ENCODE results near the gene ARL2.
"Not testable (repeated sequence)": the region's sequence is repeated elsewhere in the genome, so short reads cannot be mapped to it uniquely, and the experiment has no call there.

ARL2 gene

DNA sequence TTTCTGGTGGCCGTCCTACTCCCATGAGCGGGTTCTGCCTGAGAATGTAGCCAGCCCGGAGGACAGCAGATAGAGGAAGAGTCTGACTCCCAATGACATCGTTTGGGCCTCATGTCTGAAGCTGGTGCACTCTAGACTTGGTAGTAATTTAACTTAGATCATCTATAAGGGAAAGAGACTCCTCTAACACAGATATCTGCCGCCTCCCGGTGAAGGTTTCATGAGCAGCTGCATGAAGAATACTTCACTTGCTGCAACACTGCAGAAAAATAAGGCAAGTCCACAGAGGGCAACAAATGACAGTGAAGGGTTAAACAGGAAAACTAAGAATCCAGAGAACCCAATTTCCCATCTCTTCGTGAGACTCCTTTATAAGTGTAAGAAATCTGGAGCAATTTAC is 5.9 kb upstream of the ARL2 start:
- DNase-seq (ENCODE audit: low read depth in 3 of 3): no peak

DNA sequence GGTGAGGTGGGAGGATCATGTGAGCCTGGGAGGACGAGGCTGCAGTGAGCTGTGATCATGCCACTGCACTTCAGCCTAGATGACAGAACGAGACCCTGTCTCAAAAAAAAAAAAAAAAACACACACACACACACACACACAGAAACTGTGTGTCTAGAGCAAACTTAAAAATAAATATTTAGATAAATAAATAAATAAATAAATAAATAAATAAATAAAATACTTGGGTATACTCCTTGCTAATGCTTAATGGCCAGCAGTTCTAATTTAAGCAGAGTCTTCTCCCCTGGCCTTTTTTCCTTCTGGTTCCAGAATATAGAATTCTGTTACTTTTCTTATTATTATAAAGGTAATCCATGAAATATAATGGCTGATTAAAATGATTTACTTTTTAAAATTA is 5.1 kb upstream of the ARL2 start:
- DNase-seq (ENCODE audit: low read depth in 3 of 3): no peak

DNA sequence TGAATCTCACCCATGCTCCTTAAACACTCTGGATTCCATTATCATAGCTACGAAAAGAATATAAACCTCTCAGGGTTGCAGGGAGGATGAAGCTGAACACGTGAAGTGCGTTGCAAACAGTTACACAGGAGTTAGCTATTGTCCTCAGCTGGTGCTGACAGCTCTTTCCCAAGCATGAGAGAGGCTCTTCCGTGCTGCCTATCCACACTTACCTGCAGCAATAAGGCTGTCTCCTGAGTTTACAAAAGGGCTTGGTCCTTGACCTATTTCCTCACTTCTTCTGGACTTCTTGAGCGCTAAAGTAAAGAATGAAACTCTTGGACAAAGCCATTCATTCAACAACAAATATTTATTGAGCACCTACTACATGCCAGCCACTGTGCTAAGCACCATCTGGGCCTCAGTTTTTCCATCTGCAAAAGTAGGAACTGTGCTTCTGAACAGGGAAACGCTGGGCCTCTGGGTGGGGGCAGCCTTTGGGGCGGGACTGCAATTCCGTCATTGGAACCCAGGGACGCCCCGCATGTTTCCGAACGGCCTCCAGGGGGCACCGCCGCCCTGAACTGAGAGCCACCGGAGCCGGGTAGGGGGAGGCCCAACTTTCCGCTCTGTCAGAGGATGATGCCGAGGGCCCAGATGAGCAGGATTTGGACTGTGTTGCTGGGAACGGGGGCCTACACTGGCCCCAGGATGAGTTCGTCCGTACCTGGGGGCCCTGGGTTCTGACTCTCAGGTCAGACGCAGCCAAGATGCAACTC is 651 bp upstream of the ARL2 start:
- DNase-seq (ENCODE audit: low read depth in 3 of 3): peak; percentile 81 to 87 (median 81)

DNA sequence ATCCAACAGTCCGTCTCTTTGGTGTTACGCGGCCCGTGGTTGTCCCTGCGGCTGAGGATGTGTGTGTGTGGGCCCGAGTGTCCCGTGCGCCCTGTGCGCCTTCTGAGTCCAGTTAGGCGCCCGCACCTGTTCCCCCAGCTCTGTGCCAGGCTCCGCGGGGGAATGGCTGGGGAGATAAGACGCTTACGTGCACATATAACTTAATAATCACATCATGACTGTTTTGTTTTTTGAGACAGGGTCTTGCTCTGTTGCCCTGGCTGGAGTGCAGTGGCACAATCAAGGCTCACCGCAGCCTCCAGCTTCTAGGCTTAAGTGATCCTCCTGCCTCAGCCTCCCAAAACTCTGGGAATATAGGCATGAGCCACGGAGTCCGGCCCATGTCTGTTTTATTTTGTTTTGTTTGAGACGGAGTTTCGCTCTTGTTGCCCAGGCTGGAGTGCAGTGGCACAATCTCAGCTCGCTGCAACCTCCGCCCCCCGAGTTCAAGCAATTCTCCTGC is 817 bp downstream of the ARL2 start:
- no peak for DNase-seq (ENCODE audit: low read depth in 3 of 3)

DNA sequence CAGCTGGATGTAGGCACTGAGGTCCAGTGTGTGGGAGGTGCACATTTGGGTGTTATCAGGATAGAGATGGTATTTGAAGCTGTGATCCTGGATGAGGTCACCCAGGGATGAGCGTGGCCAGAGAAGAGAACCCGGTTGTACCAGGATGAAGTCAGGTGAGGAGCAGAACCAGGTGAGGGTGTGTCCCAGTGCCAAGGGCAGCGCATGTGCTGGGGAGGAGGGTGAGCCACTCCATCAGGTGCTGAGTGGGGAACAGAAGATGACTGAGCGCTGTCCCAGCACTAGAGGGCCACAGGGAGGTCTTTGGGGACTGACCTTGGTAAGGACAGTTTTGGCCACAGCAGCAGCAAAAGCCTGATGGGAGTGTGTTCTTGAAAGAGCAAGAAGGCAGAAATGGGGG is 2.7 kb downstream of the ARL2 start:
- DNase-seq (ENCODE audit: low read depth in 3 of 3): no peak

DNA sequence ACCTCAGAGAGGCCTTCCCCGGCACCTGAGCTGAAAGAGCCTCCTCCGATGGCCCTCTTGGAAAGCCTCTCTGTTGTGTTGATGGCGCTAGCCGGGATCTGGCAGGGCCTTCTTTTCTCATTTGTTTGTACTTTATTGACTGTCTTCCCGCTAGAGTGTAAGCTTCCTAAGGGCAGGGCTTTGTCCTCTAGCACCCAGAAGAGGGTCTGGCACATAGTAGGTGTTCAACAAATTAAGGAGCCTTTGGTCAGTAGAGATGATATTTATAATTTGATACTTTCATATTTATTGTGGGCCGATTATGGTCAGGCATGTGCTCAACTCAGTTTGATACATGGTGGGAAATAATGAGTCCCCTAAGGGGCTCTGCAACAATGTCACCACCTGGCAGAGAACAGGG is 4.0 kb downstream of the ARL2 start:
- DNase-seq (ENCODE audit: low read depth in 3 of 3): no peak

DNA sequence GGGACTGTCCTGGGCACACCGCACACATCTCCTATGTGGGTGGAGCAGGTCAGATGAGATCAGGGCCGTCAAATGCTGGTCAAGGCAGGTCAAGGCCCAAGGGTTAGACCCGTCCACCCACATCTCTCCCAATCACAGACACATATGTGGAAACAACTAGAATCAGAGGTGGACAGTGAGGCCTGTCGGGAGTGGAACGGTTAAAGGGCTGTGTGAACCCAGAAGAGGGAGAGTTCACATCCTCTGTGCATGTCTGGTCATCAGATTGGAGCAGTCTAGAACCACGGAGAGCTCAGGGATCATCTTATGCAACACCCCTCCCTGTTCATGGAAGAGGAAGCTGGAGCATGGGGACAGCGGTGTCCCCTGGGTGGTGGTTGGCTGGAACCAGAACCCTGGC is 5.9 kb downstream of the ARL2 start:
- no peak for DNase-seq (ENCODE audit: low read depth in 3 of 3)

DNA sequence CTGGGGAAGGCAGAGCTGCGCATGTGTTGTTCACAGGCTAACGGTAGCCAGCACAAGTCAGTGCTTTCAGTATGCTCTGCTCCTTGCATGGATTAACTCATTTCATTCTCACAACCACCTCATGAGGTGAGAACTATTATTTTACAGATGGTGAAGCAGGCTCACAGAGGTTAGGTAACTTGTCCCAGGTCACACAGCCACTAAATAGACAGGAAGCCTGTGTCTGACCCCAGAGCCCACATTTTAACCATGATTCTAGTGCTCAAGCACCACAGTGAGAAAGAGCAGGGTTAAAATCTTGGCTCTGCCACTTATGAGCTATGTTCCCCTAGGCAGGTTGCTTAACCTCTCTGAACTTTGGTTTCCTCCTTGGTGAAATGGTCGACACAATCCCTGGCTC is 7.0 kb downstream of the ARL2 start:
- DNase-seq (ENCODE audit: low read depth in 3 of 3): no peak

DNA sequence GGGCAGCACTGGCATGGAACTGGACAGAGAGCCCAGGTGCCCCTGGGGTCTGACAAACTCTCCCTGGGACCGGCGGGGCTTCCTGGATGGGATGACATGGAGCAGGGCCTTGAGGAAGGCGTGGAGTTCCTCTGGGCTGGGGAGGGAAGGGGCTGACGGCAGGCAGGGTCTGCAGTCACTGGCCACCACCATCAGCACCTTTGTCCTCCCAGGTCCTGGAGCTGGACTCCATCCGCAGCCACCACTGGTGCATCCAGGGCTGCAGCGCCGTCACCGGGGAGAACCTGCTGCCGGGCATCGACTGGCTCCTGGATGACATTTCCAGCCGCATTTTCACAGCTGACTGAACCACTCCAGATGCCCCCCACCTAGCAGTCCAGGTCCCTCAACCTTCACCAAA is 7.5 kb downstream of the ARL2 start:
- no peak for DNase-seq (ENCODE audit: low read depth in 3 of 3)

DNA sequence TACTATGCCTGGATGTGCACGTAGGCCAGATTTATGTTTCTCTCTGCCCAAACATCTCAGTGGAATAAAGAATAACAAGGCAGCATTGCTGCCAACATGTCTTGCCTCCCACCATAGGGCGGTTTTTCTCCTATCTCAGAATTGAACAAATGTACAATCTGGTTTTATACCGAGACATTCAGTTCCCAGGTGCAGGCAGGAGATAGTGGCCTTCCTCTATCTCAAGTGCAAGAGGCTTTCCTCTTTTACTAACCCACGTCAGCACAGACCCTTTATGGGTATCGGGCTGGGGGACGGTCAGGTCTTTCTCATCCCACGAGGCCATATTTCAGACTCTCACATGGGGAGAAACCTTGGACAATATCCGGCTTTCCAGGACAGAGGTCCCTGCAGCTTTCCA is 9.5 kb downstream of the ARL2 start:
- DNase-seq (ENCODE audit: low read depth in 3 of 3): not testable (repeated sequence)

DNA sequence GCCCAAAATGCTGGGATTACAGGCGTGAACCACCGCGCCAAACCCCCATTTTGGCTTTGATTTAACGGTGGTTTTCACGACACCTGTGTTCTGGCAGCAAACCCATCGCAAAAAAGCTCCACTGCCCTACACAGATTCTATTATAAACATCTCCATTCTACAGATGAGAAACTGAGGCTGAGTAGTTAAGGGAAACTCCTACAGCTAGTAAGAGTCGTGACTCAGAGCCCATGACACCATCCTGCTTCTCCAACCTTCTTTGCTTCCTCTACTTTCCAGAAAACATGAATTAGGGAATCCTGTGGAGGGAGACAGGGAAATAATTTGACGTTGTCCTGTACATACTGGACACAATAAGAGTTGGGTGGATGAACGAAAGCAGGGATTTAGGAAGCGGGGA is 12.8 kb downstream of the ARL2 start:
- DNase-seq (ENCODE audit: low read depth in 3 of 3): no peak

DNA sequence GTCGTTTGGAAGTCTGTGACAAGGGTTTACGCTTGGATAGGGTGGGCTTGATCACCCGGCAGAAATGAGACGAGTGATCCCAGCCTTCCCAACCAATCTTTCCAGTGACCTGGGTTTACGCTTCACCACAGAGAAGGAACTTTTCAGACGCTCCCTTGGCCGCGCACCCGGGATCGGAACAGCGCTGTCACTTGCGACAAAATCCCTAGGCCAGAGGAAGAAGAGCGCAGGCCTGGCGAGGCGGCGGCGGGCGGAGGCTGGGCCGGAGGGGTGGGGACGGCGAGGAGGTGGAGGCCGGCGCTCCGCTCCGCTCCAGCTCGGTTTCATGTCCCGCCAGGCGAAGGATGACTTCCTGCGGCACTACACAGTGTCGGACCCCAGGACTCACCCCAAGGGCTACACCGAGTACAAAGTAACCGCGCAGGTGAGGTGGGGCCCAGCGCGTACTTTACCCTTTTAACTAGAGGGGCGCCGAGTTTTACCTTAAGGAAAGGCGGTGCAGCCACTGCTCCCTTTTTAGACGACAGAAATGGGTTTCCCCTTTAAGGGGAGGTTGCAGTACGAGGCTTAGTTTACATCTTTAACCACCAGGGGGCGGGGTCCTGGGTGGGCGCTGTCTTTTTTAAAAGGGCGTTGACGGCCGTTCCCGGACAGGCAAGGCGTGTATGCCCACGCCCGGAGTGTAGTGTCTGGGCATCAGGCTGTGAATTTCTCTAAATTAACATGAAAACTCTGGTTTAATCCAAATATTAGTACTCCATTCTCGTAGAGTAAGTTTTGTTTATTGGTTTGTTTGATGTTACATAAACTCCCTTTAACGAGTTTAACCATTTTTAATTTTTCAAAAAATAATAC is 13.5 kb downstream of the ARL2 start, which contains the start of gene SNX15:
Gene SNX15 (plus strand): TSS at position 227 of the 855 bp plus-strand sequence. CDS start 99 bp downstream, at position 326.
- DNase-seq (ENCODE audit: low read depth in 3 of 3): peak; percentile 64 to 88 (median 80)

DNA sequence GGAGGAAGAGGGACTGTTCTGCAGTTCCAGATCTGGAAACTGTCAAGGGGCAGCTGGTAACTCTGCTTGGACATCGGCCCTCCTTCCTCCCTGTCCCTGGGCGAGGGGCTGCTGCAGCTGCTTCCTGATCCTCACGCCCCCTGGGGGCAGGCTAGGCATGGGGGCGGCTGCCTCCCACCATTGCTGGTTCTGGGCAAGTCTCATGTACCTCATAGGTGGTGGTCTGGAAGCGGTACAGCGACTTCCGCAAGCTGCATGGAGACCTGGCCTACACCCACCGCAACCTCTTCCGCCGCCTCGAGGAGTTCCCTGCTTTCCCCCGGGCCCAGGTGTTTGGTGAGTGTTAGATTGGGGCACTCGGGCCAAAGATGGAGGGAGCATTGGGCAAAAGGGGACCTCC is 18.3 kb downstream of the ARL2 start:
- no peak for DNase-seq (ENCODE audit: low read depth in 3 of 3)

DNA sequence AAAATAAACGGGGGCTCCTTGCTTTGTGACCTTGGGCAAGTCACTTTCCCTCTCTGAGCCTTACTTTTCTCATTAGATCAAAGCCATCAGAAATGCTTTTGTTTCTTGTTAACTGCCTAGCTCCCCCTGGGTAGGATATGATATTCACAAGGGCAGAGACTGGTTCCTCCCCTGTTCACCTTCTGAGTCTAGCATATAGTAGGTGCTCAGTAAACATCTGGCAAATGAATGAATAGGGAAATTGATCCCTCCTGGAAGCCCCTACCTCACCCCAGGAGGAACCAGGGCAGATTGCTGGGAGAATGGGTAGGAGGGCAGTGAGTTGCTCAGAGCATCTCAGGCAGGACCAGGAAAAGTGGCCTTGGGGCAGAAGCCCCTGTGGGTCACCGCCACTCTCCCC is 20.5 kb downstream of the ARL2 start:
- DNase-seq (ENCODE audit: low read depth in 3 of 3): no peak

DNA sequence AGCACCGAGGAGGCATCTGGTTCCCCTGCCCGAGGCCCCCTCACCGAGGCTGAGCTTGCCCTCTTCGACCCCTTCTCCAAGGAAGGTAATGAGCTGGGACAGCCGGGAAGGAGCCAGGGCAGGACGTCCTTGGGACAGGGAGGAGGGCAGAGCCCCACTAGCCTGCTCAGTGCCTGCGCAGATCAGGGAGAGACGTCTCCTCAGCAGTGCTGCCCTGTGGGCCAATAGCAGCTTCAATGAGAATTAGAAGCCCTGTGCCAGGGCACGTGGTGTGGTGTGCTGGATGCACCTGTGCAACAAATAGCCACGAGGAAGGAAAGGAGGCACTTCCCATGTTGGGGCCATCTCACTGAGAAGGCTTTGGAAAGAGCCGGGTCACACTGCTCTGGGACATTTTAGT is 21.6 kb downstream of the ARL2 start:
- no peak for DNase-seq (ENCODE audit: low read depth in 3 of 3)

DNA sequence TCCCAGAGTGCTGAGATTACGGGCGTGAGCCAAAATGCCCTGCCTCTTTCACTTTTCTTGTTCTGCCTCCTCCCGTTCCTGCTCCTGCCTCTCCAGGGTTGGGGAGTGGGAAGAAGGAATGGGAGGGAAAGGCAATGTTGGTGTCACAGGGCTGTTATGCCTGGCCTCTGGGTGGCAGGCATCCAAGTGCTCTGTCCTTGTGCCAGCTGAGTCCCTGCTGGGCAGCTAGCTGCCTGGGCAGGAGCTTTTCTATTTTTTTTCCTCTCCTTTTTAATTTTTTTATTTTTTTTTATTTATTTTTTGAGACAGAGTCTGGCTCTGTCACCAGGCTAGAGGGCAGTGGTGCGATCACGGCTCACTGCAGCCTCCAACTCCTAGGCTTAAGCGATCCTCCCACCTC is 23.0 kb downstream of the ARL2 start:
- DNase-seq (ENCODE audit: low read depth in 3 of 3): no peak

DNA sequence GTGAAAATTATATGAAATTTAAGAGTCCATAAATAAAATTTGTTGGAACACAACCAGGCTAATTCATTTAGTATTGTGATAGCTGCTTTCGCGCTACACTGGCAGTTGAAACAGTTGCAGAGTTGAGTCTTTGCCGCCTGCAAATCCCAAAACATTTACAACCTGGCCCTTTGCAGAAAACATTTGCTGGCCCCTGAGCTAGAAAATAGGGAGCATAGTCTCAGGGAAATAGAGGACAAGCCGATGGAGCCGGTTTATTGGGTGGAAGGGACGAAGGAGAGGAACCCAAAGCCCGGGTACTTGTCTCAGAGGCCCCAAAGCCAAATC is 26.5 kb downstream of the ARL2 start:
- no peak for DNase-seq (ENCODE audit: low read depth in 3 of 3)

DNA sequence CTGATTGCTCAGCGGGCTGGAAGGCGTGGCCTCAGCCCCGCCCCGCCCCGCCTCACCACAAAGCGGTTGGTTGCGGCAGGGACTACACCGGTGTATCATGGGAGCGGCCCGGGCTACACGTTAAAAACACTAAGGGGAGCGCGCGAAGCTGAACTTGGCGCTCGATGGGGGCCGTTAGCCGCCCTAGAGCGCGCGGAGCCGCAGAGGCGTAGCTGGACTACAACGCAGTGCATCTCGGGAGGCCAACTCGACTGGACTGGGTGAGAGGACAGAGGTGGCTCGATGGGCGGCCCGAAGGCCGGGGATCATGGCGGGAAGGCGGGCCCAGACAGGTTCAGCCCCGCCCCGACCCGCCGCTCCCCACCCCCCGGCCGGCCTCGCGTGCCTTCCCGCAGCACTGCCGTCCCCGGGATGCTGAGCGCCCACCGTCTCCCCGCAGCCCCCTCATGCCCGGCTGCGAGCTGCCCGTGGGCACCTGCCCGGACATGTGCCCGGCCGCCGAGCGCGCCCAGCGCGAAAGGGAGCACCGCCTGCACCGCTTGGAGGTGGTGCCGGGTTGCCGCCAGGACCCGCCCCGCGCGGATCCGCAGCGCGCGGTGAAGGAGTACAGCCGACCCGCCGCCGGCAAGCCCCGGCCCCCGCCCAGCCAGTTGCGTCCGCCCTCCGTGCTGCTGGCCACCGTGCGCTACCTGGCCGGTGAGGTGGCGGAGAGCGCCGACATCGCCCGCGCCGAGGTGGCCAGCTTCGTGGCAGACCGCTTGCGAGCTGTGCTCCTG is 27.1 kb downstream of the ARL2 start, which contains the start of gene SAC3D1:
Gene SAC3D1 (plus strand): TSS at position 364 of the 776 bp plus-strand sequence. CDS start 83 bp downstream, at position 447.
- DNase-seq (ENCODE audit: low read depth in 3 of 3): peak; percentile 64 to 76 (median 73)

DNA sequence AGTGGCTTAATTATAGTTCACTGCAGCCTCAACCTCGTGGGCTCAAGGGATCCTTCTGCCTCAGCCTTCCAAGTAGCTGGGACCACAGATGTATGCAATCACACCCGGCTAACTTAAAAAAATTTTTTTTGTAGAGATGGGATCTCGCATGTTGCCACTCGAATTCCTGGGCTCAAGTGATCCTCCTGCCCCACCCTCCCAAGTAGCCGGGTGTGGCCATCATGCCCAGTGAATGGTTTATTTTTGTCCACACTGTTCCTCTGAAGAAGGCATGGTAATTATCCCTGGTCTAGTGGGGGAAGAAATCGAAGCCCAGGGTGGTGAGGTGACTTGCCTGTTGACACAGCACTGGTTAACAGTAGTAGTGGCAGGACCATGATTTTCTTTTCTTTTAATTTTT is 28.9 kb downstream of the ARL2 start:
- DNase-seq (ENCODE audit: low read depth in 3 of 3): no peak

DNA sequence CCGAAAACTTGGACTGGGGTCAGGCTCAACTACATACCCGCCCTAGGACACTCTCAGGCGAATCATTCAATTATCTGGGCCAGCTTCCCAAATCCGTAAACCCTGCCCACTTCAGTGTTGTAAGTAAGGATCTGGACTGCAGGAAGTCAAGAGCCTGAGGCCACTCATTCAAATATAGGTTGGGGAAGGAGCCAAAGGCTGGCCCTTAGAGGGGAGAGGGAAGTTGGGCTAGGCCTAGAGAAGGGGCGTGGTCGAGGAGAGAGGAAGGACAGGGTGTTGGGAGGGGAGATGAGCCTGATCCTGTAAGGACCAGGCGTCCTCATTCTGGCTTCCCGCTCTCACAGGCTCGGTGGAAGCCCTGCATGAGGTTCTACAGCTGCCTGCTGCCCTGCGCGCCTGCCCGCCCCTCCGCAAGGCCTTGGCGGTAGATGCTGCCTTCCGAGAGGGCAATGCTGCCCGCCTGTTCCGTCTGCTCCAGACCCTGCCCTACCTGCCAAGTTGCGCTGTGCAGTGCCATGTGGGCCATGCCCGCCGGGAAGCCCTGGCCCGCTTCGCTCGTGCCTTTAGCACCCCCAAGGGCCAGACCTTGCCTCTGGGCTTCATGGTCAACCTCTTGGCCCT is 30.0 kb downstream of the ARL2 start:
- no peak for DNase-seq (ENCODE audit: low read depth in 3 of 3)

DNA sequence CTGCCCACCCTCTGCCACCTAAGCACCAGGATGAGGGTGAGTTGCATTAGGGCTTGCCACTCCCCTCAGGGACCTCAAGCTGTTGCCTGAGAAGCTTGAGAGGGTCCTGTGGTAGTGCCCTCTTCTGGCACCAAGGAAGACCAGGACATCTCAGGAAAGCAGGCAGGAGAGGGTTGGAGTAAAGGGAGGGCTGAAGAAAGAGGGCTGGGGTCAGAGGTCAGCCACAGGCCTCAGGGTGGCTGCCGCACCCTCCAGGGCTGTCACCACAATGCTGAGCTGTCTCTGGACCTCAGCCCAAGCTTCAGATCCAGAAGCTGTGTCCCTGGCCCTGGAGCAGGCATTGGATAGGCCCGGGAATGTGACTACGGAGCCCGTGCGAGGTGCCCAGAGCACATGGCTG is 31.1 kb downstream of the ARL2 start:
- DNase-seq (ENCODE audit: low read depth in 3 of 3): no peak

DNA sequence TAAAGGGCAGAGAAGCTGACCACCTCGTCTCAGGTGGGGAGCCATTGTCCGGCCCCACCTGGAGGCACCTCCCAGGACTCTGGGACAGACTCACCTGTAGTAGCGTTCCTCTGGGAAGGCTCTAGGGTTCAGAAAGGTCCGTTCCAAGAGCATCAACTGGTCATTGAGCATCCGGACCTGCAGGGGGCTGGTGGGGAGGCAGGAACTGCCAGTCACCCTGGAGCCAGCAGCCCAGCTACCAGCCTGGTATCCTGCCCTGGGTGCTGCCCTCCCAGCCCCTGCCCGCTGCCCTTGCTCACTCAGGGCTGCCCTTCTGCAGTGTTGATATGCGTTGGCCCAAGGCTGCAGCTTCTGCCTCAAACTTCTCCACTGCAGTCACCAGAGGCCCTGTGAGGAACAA is 31.8 kb downstream of the ARL2 start:
- DNase-seq (ENCODE audit: low read depth in 3 of 3): no peak

All from stimulated activated CD4-positive, alpha-beta T cell treated with anti-CD3 and anti-CD28 coated beads, TNF-alpha, amount 100 ng/mL, for 4 hours (primary cell).